Activated CD4-positive, alpha-beta T cell treated with anti-CD3 and anti-CD28 coated beads, Interleukin-2, amount 10 ng/mL, durations not matched to agents 7 days and 5 days (primary cell): ENCODE data around the gene ISG20. TPM values are rescaled to one million over a fixed set of nuclear protein-coding genes. Genes with fewer than 3 reads are reported as not detected.
"Not testable (repeated sequence)": the region's sequence is repeated elsewhere in the genome, so short reads cannot be mapped to it uniquely, and the experiment has no call there.

Source experiments
- CTCF ChIA-PET: fragments of 350-600 bp; sonication (Branson Sonifier 250); formaldehyde crosslinking; loops from one replicate; lab custom pipeline; 2021; ENCODE audit warnings: antibody characterized with exemption; lab: Charles Lee
- POLR2A ChIA-PET: fragments of 350-600 bp; sonication (Branson Sonifier 250); formaldehyde crosslinking; loops from one replicate; lab custom pipeline; 2021; ENCODE audit warnings: antibody characterized with exemption; lab: Charles Lee
- DNase-seq: peaks from one replicate; pipeline ENCODE4 v3.0.0-alpha.2; 2020
- H3K27ac Mint-ChIP-seq: one replicate; pipeline ENCODE4 v1.8.0; 2021; ENCODE audit warnings: mild to moderate bottlenecking, moderate library complexity, mixed read lengths
- H3K27me3 Mint-ChIP-seq: one replicate; pipeline ENCODE4 v1.8.0; 2021; ENCODE audit warnings: mixed read lengths
- H3K36me3 Mint-ChIP-seq: one replicate; pipeline ENCODE4 v1.8.0; 2021; ENCODE audit warnings: low read depth, mixed read lengths
- H3K4me1 Mint-ChIP-seq: one replicate; pipeline ENCODE4 v1.8.0; 2021; ENCODE audit warnings: mixed read lengths
- H3K4me3 Mint-ChIP-seq: one replicate; pipeline ENCODE4 v1.8.0; 2021; ENCODE audit warnings: mild to moderate bottlenecking, moderate library complexity, mixed read lengths
- H3K9me3 Mint-ChIP-seq: one replicate; pipeline ENCODE4 v1.8.0; 2021; ENCODE audit warnings: mixed read lengths
- total RNA-seq, 2 experiments: library from RNA; stranded (reverse); gene quantifications; one replicate each; pipeline ENCODE4 v1.2.3, GENCODE V29; 2021

ISG20 gene
- total RNA-seq, 2 experiments from 2014 or later, result 206 to 236 TPM

DNA sequence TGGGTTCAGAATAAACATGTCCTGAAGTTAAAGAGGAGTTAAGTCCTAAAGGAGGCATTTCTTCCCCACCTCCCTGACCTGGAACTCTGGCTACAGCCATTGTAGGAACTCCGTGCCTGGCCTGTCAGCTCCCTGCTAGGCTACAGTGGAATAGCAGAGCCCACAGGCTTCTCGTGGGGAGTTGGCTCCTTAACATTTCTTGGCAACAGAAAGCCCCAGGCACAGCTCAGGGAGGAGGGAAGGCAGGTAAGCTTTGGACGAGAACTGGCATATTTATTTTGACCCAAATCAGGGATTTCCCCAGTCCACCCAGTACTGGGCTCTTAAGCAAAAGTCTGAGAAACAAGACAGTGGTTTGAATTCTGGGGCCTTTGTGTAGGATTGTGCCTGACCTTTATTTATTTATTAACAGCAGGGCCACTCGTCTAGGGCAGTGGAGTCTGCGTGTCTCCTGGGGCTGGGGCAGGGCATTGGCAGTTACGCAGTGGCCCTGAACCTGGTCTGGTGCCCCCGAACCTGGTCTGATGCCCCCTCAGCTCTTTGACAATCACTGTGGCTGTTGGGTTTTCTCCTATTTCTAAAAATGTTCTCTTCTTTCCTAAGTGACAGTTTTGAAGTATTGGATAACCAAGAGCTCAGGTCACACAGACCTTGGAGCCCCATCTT is 7.9 kb upstream of the ISG20 start:
- ChIA-PET CTCF (interaction anchor here (1.4 kb wide), 1 partner anchor 23 kb away, joined by 3 read pairs; no protein-coding TSS in a partner anchor), POLR2A (no interaction called here)
- peaks cover 90% of the 10 kb centered on the region for H3K4me1 Mint-ChIP-seq
- peaks cover 78% of the 10 kb centered on the region for H3K36me3 Mint-ChIP-seq
- H3K27me3 Mint-ChIP-seq, result no peaks in the 10 kb centered on the region
- H3K4me3 Mint-ChIP-seq, result no peak overlapping the region
- peak overlapping the region; percentile 91 for H3K27ac Mint-ChIP-seq
- no peak for DNase-seq
- H3K9me3 Mint-ChIP-seq, result no peaks in the 10 kb centered on the region

- no peak for DNase-seq
- Mint-ChIP-seq H3K4me3 (no peak overlapping the region), H3K9me3 (no peaks in the 10 kb centered on the region), H3K27me3 (no peaks in the 10 kb centered on the region), H3K27ac (peak overlapping the region; percentile 91), H3K4me1 (peaks cover 93% of the 10 kb centered on the region), H3K36me3 (peaks cover 83% of the 10 kb centered on the region)
- CTCF ChIA-PET, result interaction anchor here (1.4 to 2.3 kb wide), 2 partner anchors 8 to 22 kb away, joined by 3 to 11 read pairs; no protein-coding TSS in a partner anchor
- POLR2A ChIA-PET, result no interaction called here
Measured at GRCh38 chr15:88631464-88632028, 7.3 kb upstream of the ISG20 start.

- DNase-seq, H3K9me3 Mint-ChIP-seq, H3K4me3 Mint-ChIP-seq, POLR2A ChIA-PET, H3K27me3 Mint-ChIP-seq: not testable (repeated sequence)
- H3K27ac Mint-ChIP-seq, result peak overlapping the region; percentile 91
- CTCF ChIA-PET, result interaction anchor here (0.9 to 2.3 kb wide), 3 partner anchors 9 to 37 kb away, joined by 4 to 11 read pairs (median 4); no protein-coding TSS in a partner anchor
- H3K4me1 Mint-ChIP-seq, result peaks cover 93% of the 10 kb centered on the region
- H3K36me3 Mint-ChIP-seq, result peaks cover 87% of the 10 kb centered on the region
Measured at GRCh38 chr15:88632797-88633196, 6.0 kb upstream of the ISG20 start.

DNA sequence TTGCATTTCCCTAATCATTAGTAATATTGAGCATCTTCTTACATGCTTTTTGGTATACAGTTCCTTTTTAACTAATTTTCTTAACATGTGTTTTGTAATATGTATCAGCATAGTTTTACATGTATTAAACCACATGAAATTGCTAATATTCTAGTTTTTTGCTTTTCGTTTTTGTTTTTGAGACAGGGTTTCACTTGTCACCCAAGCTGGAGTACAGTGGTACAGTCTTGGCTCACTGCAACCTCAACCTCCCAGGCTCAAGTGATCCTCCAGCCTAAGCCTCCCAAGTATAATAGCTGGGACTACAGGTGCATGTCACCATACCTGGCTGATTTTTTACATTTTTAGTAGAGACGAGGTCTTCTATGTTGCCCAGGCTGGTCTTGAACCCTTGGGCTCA is 4.4 kb upstream of the ISG20 start:
- H3K36me3 Mint-ChIP-seq, result peaks cover 79% of the 10 kb centered on the region
- DNase-seq, result no peak
- H3K4me1 Mint-ChIP-seq, result peaks cover 87% of the 10 kb centered on the region
- peak overlapping the region; percentile 96 for H3K27ac Mint-ChIP-seq
- no peaks in the 10 kb centered on the region for H3K9me3 Mint-ChIP-seq
- H3K4me3 Mint-ChIP-seq, result no peak overlapping the region
- POLR2A ChIA-PET, result no interaction called here
- CTCF ChIA-PET, result interaction anchor here (1.2 to 3.0 kb wide), 2 partner anchors 10 to 477 kb away, joined by 3 to 17 read pairs; no protein-coding TSS in a partner anchor
- H3K27me3 Mint-ChIP-seq, result no peaks in the 10 kb centered on the region

GRCh38 chr15:88635318-88635717 is 3.5 kb upstream of the ISG20 start:
- Mint-ChIP-seq H3K27me3 (no peaks in the 10 kb centered on the region), H3K27ac (peak overlapping the region; percentile 96), H3K4me1 (peaks cover 85% of the 10 kb centered on the region), H3K4me3 (peak overlapping the region; percentile 88), H3K36me3 (peaks cover 79% of the 10 kb centered on the region), H3K9me3 (no peaks in the 10 kb centered on the region)
- DNase-seq, result peak; percentile 71
- ChIA-PET POLR2A (no interaction called here), CTCF (interaction anchor here (0.9 to 3.0 kb wide), 4 partner anchors 8 to 476 kb away, joined by 3 to 17 read pairs (median 4); no protein-coding TSS in a partner anchor)

GRCh38 chr15:88636050-88636449 is 2.8 kb upstream of the ISG20 start:
- no peaks in the 10 kb centered on the region for H3K27me3 Mint-ChIP-seq
- H3K9me3 Mint-ChIP-seq, result no peaks in the 10 kb centered on the region
- peaks cover 75% of the 10 kb centered on the region for H3K36me3 Mint-ChIP-seq
- H3K4me1 Mint-ChIP-seq, result peaks cover 81% of the 10 kb centered on the region
- peak overlapping the region; percentile 88 for H3K4me3 Mint-ChIP-seq
- DNase-seq, result peak; percentile 77
- peak overlapping the region; percentile 96 for H3K27ac Mint-ChIP-seq
- CTCF ChIA-PET, result interaction anchor here (0.9 to 3.0 kb wide), 3 partner anchors 8 to 18 kb away, joined by 3 to 17 read pairs (median 5); no protein-coding TSS in a partner anchor
- POLR2A ChIA-PET, result interaction anchor here (1.0 kb wide), 1 partner anchor 12 kb away, joined by 4 read pairs; no protein-coding TSS in a partner anchor

DNA sequence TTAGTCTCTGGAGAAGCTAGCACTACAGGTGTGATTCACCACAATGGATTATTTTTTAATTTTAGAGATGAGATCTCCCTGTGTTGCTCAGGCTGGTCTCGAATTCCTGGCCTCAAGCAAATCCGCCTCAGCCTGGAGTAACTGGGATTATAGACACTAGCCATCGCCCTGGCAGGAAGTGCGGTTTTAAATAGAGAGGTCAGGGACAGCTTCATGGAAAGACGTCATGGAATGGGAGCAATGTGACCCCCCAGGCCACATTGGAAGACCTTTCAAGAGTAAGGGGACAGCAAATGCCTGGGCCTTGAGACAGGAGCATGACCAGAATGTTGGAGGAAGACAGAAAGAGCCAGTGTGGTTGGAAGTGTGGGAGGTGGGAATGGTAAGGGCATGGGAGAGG is 2.2 kb upstream of the ISG20 start:
- peak overlapping the region; percentile 96 for H3K27ac Mint-ChIP-seq
- ChIA-PET POLR2A (interaction anchor here (1.0 kb wide), 1 partner anchor 12 kb away, joined by 4 read pairs; no protein-coding TSS in a partner anchor), CTCF (interaction anchor here (1.6 to 3.0 kb wide), 2 partner anchors 9 to 12 kb away, joined by 5 to 17 read pairs; no protein-coding TSS in a partner anchor)
- peak overlapping the region; percentile 88 for H3K4me3 Mint-ChIP-seq
- no peaks in the 10 kb centered on the region for H3K9me3 Mint-ChIP-seq
- peaks cover 73% of the 10 kb centered on the region for H3K36me3 Mint-ChIP-seq
- no peaks in the 10 kb centered on the region for H3K27me3 Mint-ChIP-seq
- peaks cover 75% of the 10 kb centered on the region for H3K4me1 Mint-ChIP-seq
- no peak for DNase-seq

DNA sequence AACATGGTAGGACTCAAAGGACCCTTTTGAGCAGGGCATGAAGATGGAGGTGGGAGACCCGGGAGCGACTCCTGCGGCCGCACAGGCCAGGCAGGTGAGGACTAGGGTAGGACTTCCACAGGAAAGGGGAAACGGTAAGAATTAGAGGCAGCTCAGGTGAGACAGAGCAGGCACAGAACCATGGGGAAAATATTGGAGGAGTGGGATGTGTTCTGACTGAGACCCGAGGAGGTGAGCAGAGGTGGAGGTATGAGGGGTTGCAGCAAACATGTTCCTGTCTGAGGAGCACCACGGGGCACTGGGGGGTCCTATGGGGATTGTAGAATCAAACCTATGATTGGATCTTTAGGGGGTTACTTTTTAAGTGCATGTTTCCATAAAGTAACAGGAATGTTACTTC is 1.4 kb upstream of the ISG20 start:
- ChIA-PET CTCF (interaction anchor here (1.6 kb wide), 1 partner anchor 267 kb away, joined by 5 read pairs; no protein-coding TSS in a partner anchor), POLR2A (no interaction called here)
- Mint-ChIP-seq H3K4me1 (peaks cover 72% of the 10 kb centered on the region), H3K4me3 (peak overlapping the region; percentile 88), H3K9me3 (no peaks in the 10 kb centered on the region), H3K27me3 (no peaks in the 10 kb centered on the region), H3K27ac (peak overlapping the region; percentile 96), H3K36me3 (peaks cover 70% of the 10 kb centered on the region)
- DNase-seq, result no peak

DNA sequence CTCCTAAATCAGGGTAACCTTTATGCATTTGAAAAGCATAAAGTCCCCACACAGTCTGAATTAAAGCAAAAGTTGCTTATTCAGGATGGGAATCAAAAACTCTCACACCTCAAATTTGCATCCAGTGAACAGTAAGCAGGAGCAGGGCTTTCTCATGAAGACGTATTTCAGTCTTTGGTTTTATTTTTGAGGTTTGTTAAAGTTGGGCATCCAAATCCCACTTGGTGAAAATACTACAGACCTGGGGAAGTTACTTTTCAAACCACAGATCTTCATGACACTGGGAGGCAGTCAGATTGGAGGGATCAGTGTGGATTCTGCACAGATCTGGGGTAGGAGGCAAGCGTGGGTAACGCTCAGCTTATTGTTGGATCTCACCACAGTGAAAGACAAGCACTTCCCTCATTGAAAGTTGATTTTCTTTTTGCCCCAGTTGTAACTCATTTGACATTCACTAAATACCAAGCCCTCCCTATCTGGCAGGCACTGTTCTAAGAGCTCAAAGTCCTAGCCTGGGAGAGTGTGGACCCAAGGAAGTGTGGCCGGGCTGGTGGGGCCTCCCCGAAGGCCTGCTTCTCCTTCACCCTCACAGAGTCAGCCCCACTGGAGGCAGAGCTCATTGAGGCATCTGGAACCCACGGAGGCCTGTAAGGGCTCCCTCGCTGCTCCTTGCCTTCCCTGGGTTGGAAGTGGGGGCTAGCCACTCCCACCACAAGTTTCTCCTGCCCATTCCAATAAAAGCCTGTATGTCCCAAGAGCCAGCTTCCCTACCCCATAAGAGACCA is 783 bp upstream of the ISG20 start:
- no peaks in the 10 kb centered on the region for H3K27me3 Mint-ChIP-seq
- POLR2A ChIA-PET, result interaction anchor here (0.6 to 1.7 kb wide), 5 partner anchors 8 to 16 kb away, joined by 3 to 13 read pairs (median 7); no protein-coding TSS in a partner anchor
- peaks cover 72% of the 10 kb centered on the region for H3K4me1 Mint-ChIP-seq
- no peaks in the 10 kb centered on the region for H3K9me3 Mint-ChIP-seq
- DNase-seq, result no peak
- CTCF ChIA-PET, result interaction anchor here (0.6 to 1.6 kb wide), 6 partner anchors 12 to 463 kb away, joined by 3 to 5 read pairs (median 4); no protein-coding TSS in a partner anchor
- peaks cover 70% of the 10 kb centered on the region for H3K36me3 Mint-ChIP-seq
- peak overlapping the region; percentile 88 for H3K4me3 Mint-ChIP-seq
- H3K27ac Mint-ChIP-seq, result peak overlapping the region; percentile 96

DNA sequence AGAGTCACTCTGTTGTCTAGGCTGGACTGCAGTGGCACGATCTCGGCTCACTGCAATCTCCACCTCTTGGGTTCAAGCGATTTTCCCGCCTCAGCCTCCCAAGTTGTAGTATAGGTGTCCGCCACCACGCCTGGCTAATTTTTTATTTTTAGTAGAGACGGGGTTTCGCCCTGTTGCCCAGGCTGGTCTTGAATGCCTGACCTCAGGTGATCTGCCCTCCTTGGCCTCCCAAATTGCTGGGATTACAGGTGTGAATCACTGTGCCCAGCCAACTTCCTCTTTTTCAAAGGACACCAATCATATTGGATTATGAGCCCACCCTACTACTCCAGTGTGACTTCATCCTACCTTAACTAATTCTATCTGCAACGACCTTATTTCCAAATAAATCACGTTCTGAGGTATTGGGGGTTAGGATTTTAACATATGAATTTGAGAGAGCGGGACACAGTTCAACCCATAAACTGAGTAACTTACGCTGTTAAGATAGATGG is 3.2 kb downstream of the ISG20 start:
- peak overlapping the region; percentile 20 for H3K4me3 Mint-ChIP-seq
- H3K27ac Mint-ChIP-seq, result peak overlapping the region; percentile 63
- CTCF ChIA-PET, result no interaction called here
- no peaks in the 10 kb centered on the region for H3K9me3 Mint-ChIP-seq
- H3K36me3 Mint-ChIP-seq, result peaks cover 70% of the 10 kb centered on the region
- H3K27me3 Mint-ChIP-seq, result no peaks in the 10 kb centered on the region
- peaks cover 71% of the 10 kb centered on the region for H3K4me1 Mint-ChIP-seq
- DNase-seq, result no peak
- POLR2A ChIA-PET, result no interaction called here

DNA sequence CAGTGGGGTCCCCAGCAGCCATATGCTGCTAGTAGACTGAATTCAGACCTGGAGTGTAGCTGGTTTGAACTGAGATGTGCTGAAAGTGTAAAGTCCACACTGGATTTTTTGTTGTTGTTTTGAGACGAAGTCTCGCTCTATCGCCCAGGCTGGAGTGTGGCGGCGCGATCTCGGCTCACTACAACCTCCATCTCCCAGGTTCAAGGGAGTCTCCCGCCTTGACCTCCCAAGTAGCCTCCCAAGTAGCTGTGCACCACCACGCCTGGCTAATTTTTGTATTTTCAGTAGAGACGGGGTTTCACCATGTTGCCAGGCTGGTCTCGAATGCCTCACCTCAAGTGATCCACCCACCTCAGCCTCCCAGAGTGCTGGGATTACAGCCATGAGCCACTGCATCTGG is 3.7 kb downstream of the ISG20 start:
- peaks cover 70% of the 10 kb centered on the region for H3K4me1 Mint-ChIP-seq
- H3K27me3 Mint-ChIP-seq, DNase-seq, POLR2A ChIA-PET, H3K9me3 Mint-ChIP-seq, CTCF ChIA-PET: not testable (repeated sequence)
- H3K27ac Mint-ChIP-seq, result peak overlapping the region; percentile 63
- peak overlapping the region; percentile 37 for H3K4me3 Mint-ChIP-seq
- H3K36me3 Mint-ChIP-seq, result peaks cover 69% of the 10 kb centered on the region

GRCh38 chr15:88644741-88645140 is 5.9 kb downstream of the ISG20 start:
- Mint-ChIP-seq H3K36me3 (peaks cover 78% of the 10 kb centered on the region), H3K4me3 (no peak overlapping the region), H3K27ac (no peak overlapping the region), H3K9me3 (no peaks in the 10 kb centered on the region), H3K27me3 (no peaks in the 10 kb centered on the region), H3K4me1 (peaks cover 78% of the 10 kb centered on the region)
- ChIA-PET CTCF (interaction anchor here (0.8 to 1.9 kb wide), 3 partner anchors 12 to 1415 kb away, joined by 4 to 7 read pairs (median 7); no protein-coding TSS in a partner anchor), POLR2A (no interaction called here)
- no peak for DNase-seq
